HG02588 (cell line): ENCODE results near the gene RAB43.

Experiments used
- ATAC-seq: cut with Tn5 transposase; IDR thresholded peaks from one replicate; pipeline ENCODE4 v1.9.1; 2021; ENCODE audit warnings: mild to moderate bottlenecking, moderate library complexity; ENCODE audit not compliant: unreplicated experiment

The RAB43 gene

DNA sequence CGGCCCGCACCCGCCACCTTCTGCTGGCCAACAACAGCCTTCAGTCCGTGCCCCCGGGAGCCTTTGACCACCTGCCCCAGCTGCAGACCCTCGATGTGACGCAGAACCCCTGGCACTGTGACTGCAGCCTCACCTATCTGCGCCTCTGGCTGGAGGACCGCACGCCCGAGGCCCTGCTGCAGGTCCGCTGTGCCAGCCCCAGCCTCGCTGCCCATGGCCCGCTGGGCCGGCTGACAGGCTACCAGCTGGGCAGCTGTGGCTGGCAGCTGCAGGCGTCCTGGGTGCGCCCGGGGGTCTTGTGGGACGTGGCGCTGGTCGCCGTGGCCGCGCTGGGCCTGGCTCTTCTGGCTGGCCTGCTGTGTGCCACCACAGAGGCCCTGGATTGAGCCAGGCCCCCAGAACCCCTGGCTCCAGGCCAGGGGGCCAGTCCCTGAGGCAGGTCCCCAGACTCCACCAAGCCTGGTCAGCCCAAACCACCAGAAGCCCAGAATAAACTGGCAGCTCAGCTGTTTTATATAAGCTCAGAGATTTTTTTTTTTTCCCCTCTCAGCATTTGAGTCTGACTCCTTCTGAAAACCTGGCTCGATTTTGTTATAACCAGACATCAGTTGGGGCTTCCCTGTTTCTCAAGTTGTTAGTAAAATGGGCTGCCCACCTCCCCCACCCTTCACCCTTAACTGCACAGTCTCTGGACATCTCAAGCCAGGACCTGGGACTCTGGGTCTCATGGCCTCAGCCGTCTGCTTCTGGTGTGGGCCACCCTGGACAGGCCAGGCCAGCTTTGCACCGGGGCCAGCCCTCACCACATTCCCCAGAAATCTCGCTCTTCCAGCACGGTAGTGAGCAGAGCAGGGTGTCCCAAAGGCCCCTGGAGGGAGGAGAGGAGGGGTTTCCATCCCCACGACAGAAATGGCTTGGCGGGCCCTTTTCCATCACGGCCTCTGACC is 59.4 kb downstream of the RAB43 start:
- ATAC-seq, result no peak

GRCh38 chr3:129061023-129061887 is 60.3 kb downstream of the RAB43 start:
- ATAC-seq, result no peak

- no peak for ATAC-seq
Measured at GRCh38 chr3:129060276-129061022, 61.2 kb downstream of the RAB43 start, which contains the start of gene GP9. TSS of gene GP9 (plus strand) at chr3:129060779. CDS start at chr3:129061740, 961 bp downstream.

DNA sequence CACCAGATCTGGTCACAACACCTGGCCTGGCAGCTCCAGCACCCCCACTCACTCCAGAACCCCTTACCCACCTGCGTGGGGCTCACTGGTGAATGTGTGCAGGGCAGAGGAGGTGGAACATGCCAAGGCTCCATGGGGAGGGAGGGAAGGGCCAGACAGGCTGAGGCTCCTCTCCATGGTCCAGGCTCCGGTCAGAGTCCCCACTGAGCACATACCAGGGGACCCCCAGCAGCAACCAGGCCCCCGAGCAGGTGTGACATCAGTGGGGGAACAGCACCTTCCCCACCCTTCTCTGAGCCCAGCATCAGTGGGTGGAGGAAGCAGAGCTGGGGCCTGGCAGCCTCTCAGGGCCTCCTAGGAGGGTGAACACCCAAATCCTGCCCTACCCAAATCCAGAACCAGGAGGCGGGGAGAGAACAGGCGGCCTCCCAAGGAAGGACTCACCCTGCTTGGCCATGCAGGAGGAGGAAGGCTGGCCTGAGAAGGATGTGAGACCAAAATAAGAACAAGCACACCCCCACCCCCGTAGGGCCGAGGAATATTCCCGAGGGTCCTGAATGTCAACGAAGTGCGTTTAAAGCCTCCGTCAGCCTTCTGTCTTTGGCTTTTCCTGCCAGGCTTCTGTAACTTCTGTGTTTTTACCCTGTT is 62.2 kb downstream of the RAB43 start:
- ATAC-seq, result no peak

GRCh38 chr3:129058441-129059200 is 63.0 kb downstream of the RAB43 start:
- peak; percentile 65 for ATAC-seq

DNA sequence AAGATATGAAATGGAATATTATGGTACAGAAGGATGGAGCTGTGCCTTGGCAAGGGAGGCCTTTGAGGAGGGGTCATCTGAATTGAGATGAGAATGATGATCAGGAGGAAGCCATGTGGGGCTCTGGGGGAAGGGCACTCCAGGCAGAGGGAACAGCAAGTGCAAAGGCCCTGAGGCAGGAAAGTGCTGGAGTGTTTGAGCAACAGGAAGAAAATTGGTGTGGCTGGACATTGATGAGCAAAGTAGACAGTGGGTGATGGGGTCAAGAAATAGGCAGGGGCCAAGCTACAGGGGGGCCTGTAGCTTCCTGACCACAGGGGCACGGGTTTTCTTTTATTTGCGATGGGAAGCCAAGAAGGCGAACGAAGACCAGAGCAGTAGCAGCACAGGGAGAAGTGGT is 64.4 kb downstream of the RAB43 start:
- no peak for ATAC-seq

GRCh38 chr3:129056451-129057173 is 65.0 kb downstream of the RAB43 start:
- ATAC-seq, result no peak

- ATAC-seq, result no peak
Measured at GRCh38 chr3:129054605-129055104, 66.9 kb downstream of the RAB43 start.

DNA sequence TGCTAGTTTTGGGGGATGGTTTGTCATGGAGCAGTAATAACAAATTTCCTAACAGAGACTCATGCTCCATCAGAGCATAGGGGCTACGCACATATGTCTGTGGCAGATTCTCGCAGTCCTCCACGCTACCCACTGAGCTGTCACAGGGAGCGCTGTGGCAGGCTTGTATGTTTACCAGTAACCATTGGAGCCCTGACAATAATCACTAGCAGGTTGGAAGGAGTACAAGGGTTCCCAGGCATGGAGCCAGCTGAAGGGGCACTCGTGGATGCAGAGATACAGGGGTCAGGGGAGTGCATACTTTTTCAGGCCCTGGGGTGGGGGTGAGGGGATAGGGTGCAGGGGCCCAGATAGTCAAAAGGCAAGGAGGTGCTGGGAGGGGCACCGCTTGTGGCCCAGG is 68.9 kb downstream of the RAB43 start:
- ATAC-seq, result no peak

DNA sequence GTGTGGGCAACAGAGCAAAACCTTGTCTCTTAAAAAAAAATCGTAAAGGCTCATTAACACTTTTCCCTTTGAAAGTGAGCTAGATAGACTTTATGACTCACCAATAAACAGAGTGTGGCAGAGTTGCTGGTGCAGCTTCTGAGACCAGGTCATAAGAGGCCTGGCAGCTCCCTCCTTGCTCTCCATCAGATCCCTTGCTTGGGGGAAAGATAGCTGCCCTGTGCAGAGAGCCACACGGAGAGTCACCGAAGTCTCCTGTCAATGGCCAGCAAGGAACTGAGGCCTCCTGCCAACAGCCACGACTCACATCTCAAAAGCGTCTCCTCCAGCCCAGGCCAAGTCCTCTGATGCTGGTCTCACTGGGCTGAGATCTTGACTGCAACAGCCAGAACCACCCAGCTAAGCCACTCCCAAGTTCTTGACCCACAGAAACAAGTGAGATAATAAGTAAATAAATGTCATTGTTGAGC is 69.7 kb downstream of the RAB43 start:
- ATAC-seq, result no peak

- ATAC-seq, result no peak
Measured at GRCh38 chr3:129050556-129051295, 70.9 kb downstream of the RAB43 start.

DNA sequence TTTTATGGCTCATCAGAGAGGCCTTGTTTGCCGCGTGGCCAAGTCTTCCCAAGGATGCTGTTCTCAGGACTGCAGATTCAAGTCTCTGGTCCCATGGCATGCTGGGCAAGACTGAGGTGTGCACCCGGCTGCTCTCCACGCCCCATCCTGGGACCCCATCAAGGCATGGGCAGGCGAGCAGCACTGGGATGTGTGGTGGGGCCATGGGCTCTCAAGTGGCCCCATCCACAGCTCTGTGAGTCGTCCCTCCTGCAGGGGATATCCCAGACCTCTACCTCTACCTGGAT is 74.1 kb downstream of the RAB43 start:
- no peak for ATAC-seq

- ATAC-seq, result no peak
Measured at GRCh38 chr3:129046732-129047552, 74.7 kb downstream of the RAB43 start.

DNA sequence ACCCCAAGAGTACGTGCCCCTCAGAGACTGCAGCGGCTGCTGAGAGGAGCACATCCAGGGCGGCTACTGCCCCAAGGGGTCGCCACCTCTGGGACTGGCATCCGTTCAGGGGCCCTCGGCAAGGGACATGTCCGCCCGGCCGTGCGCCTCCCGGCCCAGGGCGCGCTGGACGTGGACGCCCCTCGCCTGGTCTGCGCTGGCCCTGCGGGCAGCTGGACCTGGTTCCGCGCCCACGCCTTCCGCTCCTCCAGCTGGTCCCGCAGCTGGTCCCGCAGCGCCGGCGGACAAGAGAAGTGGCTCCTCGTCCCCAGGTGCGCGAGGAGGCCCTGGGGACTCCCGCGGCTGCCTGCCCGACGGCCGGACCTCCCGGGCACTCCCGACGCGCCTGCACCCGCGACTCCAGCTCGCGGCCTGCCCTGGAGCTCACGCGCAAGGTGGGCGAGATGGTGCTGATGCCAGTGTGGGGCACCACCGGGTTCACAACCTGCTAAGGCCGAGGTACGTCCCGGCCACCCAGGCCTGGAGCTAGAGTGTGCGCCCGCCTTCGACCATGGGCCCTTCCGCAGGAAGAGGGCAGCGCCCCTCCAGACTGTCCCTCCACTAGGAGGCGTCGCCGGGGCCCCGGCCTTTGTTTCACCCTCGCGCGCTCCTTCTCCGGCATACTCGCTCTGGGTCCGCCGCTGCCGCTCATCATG is 75.4 kb downstream of the RAB43 start:
- ATAC-seq, result no peak

DNA sequence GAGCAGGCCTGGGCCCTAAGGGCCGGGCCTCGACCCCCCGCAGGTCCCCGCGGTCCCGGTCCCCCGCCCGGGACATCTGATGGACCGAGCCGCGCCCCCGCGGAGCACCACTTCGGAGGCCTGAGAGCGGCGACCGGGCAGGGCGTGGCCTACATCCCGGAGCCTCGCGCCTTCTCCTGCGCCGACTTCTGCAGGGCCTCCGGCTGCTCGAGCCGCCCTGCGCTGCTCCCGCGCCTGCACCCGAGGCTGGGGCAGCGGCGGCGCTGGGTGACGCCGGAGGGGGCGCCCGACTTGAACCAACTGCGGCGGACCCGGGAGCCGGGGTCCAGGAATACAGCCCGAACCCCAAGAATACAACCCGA is 75.9 kb downstream of the RAB43 start:
- ATAC-seq, result no peak

DNA sequence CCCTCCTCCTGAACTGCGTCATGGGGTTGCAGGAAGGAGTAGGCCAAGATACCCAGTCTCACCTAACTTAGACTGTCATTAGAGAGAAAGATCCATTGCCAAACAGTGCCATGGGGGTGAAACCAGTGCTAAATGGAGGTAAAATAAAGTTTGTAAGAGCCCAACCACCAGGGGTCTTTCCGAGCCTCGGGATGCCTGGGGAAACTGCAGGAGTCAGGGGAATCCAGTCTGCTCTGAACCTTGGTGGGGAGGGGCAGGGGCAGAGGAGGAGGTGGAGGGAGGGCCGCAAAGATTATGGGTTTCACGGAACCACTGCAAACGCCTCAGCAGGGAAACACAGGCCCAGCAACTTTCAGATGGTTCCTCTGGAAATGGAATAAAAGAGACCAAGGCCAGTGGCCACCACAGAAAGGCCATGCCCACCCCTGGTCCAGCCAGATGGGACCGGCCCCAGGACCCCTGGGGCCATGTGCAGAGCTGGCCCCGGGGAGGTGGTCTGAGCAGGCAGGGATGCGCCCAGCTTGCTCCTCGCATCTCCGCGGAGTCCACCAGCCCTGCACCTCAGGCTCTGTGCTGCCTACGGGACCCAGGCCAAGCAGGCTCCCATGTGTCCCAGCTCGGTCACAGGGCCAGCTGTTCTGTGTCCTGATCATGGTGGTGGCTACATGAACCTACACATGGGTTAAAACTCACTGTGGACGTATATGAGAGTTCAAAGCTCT is 80.9 kb downstream of the RAB43 start:
- ATAC-seq, result no peak
